Measurements from ENCODE around the gene CLSTN3.

CLSTN3 gene

GRCh38 chr12:7190268-7191055, 60.3 kb downstream of the CLSTN3 start:
- Mint-ChIP-seq H3K4me3 (peak overlapping the region; percentile 89 to 93 (median 91)), H3K9me3 (no peaks in the 10 kb centered on the region), H3K4me1 (peaks cover 22% of the 10 kb centered on the region), H3K36me3 (ENCODE audit: low read depth) (peaks cover 33% of the 10 kb centered on the region), H3K27ac (peak overlapping the region; percentile 43 to 70 (median 60)), H3K27me3 (ENCODE audit: low read depth) (no peaks in the 10 kb centered on the region)
- TF ChIP-seq, protein P1, sequence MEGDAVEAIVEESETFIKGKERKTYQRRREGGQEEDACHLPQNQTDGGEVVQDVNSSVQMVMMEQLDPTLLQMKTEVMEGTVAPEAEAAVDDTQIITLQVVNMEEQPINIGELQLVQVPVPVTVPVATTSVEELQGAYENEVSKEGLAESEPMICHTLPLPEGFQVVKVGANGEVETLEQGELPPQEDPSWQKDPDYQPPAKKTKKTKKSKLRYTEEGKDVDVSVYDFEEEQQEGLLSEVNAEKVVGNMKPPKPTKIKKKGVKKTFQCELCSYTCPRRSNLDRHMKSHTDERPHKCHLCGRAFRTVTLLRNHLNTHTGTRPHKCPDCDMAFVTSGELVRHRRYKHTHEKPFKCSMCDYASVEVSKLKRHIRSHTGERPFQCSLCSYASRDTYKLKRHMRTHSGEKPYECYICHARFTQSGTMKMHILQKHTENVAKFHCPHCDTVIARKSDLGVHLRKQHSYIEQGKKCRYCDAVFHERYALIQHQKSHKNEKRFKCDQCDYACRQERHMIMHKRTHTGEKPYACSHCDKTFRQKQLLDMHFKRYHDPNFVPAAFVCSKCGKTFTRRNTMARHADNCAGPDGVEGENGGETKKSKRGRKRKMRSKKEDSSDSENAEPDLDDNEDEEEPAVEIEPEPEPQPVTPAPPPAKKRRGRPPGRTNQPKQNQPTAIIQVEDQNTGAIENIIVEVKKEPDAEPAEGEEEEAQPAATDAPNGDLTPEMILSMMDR (IDR thresholded peaks at IDR 0.05; ENCODE audit: unreplicated experiment in 3 of 3): no peak

- peak overlapping the region in 1 of 3 experiments; percentile 15 for H3K4me3 Mint-ChIP-seq
- TF ChIP-seq, protein P1 (IDR thresholded peaks at IDR 0.05; ENCODE audit: unreplicated experiment in 3 of 3): no peak
- H3K9me3 Mint-ChIP-seq: no peaks in the 10 kb centered on the region
- peaks cover 49% of the 10 kb centered on the region for H3K36me3 Mint-ChIP-seq (ENCODE audit: low read depth)
- H3K4me1 Mint-ChIP-seq: peaks cover 15% of the 10 kb centered on the region
- no peak overlapping the region for H3K27ac Mint-ChIP-seq
- H3K27me3 Mint-ChIP-seq (ENCODE audit: low read depth): no peaks in the 10 kb centered on the region
Observed at GRCh38 chr12:7193674-7194073, 63.5 kb downstream of the CLSTN3 start.

- H3K9me3 Mint-ChIP-seq: peaks cover 5% of the 10 kb centered on the region
- H3K4me3 Mint-ChIP-seq: no peak overlapping the region
- H3K36me3 Mint-ChIP-seq (ENCODE audit: low read depth): peaks cover 72% of the 10 kb centered on the region
- H3K27me3 Mint-ChIP-seq (ENCODE audit: low read depth): no peaks in the 10 kb centered on the region
- TF ChIP-seq, protein P1 (IDR thresholded peaks at IDR 0.05; ENCODE audit: unreplicated experiment in 3 of 3): no peak
- peak overlapping the region; percentile 4 to 89 (median 27) for H3K27ac Mint-ChIP-seq
- no peaks in the 10 kb centered on the region for H3K4me1 Mint-ChIP-seq
Observed at GRCh38 chr12:7197841-7198240, 67.7 kb downstream of the CLSTN3 start.

- H3K9me3 Mint-ChIP-seq: peaks cover 5% of the 10 kb centered on the region
- H3K27ac Mint-ChIP-seq: no peak overlapping the region
- TF ChIP-seq, protein P1 (IDR thresholded peaks at IDR 0.05; ENCODE audit: unreplicated experiment in 3 of 3): no peak
- peaks cover 7% of the 10 kb centered on the region for H3K4me1 Mint-ChIP-seq
- no peak overlapping the region for H3K4me3 Mint-ChIP-seq
- peaks cover 87% of the 10 kb centered on the region for H3K36me3 Mint-ChIP-seq (ENCODE audit: low read depth)
- H3K27me3 Mint-ChIP-seq (ENCODE audit: low read depth): no peaks in the 10 kb centered on the region
Observed at GRCh38 chr12:7203109-7203508, 72.9 kb downstream of the CLSTN3 start.

GRCh38 chr12:7205091-7205490, 74.9 kb downstream of the CLSTN3 start:
- peaks cover 9% of the 10 kb centered on the region for H3K9me3 Mint-ChIP-seq
- H3K4me3 Mint-ChIP-seq: no peak overlapping the region
- peaks cover 92% of the 10 kb centered on the region for H3K36me3 Mint-ChIP-seq (ENCODE audit: low read depth)
- TF ChIP-seq, protein P1 (IDR thresholded peaks at IDR 0.05; ENCODE audit: unreplicated experiment in 3 of 3): no peak
- no peak overlapping the region for H3K27ac Mint-ChIP-seq
- H3K4me1 Mint-ChIP-seq: peaks cover 12% of the 10 kb centered on the region
- H3K27me3 Mint-ChIP-seq (ENCODE audit: low read depth): no peaks in the 10 kb centered on the region

GRCh38 chr12:7206691-7207090, 76.5 kb downstream of the CLSTN3 start:
- H3K9me3 Mint-ChIP-seq: peaks cover 16% of the 10 kb centered on the region
- peaks cover 12% of the 10 kb centered on the region for H3K4me1 Mint-ChIP-seq

More at GRCh38 chr12:7206691-7207090, 76.5 kb downstream of the CLSTN3 start:
- TF ChIP-seq, protein P1 (IDR thresholded peaks at IDR 0.05; ENCODE audit: unreplicated experiment in 3 of 3): no peak
- peaks cover 3% of the 10 kb centered on the region for H3K27me3 Mint-ChIP-seq (ENCODE audit: low read depth)
- no peak overlapping the region for H3K27ac Mint-ChIP-seq
- no peak overlapping the region for H3K4me3 Mint-ChIP-seq
- H3K36me3 Mint-ChIP-seq (ENCODE audit: low read depth): peaks cover 95% of the 10 kb centered on the region
